ENCODE data around the gene PXDN. TPM values are rescaled to one million over a fixed set of nuclear protein-coding genes. Genes with fewer than 3 reads are reported as not detected.

PXDN gene
- total RNA-seq, 1 donor: 137 TPM

GRCh38 chr2:1620081-1620480, 124.2 kb downstream of the PXDN start:
- no peak for DNase-seq (ENCODE audit: low read depth)
- no peak overlapping the region for H3K4me3 ChIP-seq (ENCODE audit: low read depth, low read length)
- no peak for TF ChIP-seq CTCF (IDR thresholded peaks at IDR 0.05; ENCODE audit: insufficient read depth, low read length)

DNA sequence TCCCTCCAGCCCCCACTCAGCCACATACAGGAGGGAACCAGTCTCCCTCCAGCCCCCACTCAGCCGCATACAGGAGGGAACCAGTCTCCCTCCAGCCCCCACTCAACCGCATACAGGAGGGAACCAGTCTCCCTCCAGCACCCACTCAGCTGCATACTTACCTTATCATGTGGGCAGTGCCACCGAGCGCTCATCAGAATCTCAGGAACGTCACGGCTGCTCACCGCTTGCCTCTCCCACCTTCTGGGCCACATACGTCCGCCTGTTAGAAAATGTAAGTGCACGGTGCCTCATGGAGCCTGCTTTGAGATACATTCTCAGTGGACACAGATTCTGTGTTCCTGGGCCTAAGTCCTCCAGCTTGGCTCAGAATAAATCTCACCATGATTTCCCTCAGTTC, 124.8 kb downstream of the PXDN start:
- no peak for DNase-seq (ENCODE audit: low read depth)
- no peak overlapping the region for H3K4me3 ChIP-seq (ENCODE audit: low read depth, low read length)
- TF ChIP-seq CTCF (IDR thresholded peaks at IDR 0.05; ENCODE audit: insufficient read depth, low read length): no peak

DNA sequence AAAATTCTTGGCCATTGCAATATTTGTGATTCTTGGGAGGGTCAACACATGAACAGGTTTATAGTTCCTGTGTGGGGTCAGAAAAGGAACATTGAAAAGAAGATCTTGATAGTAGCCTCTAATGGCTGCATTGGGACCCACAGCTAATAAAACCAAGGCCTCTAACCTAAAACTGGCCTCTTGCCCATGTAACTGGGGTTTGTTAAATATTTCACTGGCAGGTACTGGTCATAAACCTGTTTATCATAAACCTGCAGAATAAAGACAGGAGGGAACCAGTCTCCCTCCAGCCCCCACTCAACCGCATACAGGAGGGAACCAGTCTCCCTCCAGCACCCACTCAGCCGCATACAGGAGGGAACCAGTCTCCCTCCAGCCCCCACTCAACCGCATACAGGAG, 125.3 kb downstream of the PXDN start:
- H3K4me3 ChIP-seq (ENCODE audit: low read depth, low read length): no peak overlapping the region
- DNase-seq (ENCODE audit: low read depth): no peak
- no peak for TF ChIP-seq CTCF (IDR thresholded peaks at IDR 0.05; ENCODE audit: insufficient read depth, low read length)

DNA sequence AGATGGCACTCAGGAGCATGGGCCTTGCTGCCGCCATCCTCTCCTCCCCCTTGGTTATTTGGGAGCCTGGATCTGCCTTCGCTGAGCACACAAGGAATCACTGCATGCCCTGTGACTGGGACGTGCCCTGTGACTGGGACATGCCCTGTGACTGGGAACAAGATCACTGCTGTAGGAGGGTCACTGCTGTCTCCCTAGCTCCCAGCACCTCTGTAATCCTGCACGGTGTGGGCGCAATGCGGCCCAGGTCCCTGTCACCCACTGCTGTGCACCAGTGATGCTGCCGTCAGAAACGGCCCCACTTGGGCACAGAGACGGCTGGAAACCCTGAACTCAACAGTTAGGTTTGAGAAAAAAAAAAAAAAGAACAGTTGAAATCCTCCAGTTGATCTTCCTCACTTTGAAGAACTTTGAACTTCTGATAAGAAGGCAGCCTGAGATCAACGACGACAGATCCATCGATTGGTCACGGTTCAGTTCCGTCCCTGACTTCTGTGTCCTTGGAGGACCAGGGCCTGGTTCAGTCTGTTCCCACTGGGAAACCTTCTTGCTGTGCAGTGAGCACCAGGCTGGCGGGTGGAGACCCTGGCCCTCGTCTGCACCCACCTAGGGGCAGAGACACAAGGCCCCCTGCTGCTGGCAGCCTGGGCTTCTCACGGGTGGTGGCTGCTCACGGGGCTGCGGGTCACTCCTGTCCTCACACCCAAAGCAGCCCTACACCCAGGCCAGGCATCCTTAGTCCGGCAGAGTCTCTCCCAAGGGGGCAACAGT, 125.9 kb downstream of the PXDN start:
- no peak for DNase-seq (ENCODE audit: low read depth)
- no peak for TF ChIP-seq CTCF (IDR thresholded peaks at IDR 0.05; ENCODE audit: insufficient read depth, low read length)

GRCh38 chr2:1617425-1618021, 126.8 kb downstream of the PXDN start:
- TF ChIP-seq CTCF (IDR thresholded peaks at IDR 0.05; ENCODE audit: insufficient read depth, low read length): no peak
- DNase-seq (ENCODE audit: low read depth): no peak
- no peak overlapping the region for H3K4me3 ChIP-seq (ENCODE audit: low read depth, low read length)

More for the DNA sequence above, 125.9 kb downstream of the PXDN start:
- no peak overlapping the region for H3K4me3 ChIP-seq (ENCODE audit: low read depth, low read length)

DNA sequence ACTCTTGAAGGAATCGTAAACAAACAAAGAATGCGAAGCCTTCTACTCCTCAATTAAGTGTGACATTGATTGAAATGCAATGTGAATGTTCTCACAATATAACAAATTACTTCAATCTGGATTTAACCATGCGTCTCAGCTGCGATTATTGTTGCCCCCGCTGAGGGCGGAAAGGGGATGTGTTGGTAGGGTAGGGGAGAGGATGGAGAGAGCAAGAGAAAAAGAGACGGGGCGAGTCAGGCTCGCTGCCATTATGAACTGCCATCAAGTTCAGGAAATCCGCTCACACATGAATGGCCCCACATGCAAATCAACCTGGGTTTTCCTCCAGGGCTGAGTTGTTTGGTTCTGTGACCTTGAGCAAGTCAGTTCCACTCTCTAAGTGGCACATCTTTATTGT, 129.8 kb downstream of the PXDN start:
- DNase-seq (ENCODE audit: low read depth): no peak
- no peak overlapping the region for H3K4me3 ChIP-seq (ENCODE audit: low read depth, low read length)
- no peak for TF ChIP-seq CTCF (IDR thresholded peaks at IDR 0.05; ENCODE audit: insufficient read depth, low read length)

All from fibroblast of the aortic adventitia (primary cell).